B cell (primary cell): ENCODE data around the gene WDR82. TPM values are rescaled to one million over a fixed set of nuclear protein-coding genes. Genes with fewer than 3 reads are reported as not detected.

Source experiments
- ATAC-seq: fragments of 200-7000 bp; cut with Tn5 transposase; one replicate; pipeline ENCODE4 v1.10.0; 2021; ENCODE audit warnings: low read depth, mild to moderate bottlenecking, moderate number of reproducible peaks, moderate library complexity
- CTCF ChIA-PET: fragments of 350-600 bp; sonication (Branson Sonifier 250); formaldehyde crosslinking; loops from one replicate; lab custom pipeline; 2021; ENCODE audit warnings: antibody characterized with exemption, inconsistent platforms; lab: Charles Lee
- POLR2A ChIA-PET: fragments of 350-600 bp; sonication (Branson Sonifier 250); formaldehyde crosslinking; loops from one replicate; lab custom pipeline; 2021; ENCODE audit warnings: antibody characterized with exemption; lab: Charles Lee
- DNase-seq: peaks from one replicate; pipeline ENCODE4 v3.0.0; 2013
- H2AFZ ChIP-seq: 2 replicates; pipeline ENCODE4 v1.6.1; 2012; ENCODE audit warnings: mild to moderate bottlenecking, low read depth, low read length; ENCODE audit not compliant: insufficient read depth, poor library complexity, severe bottlenecking
- H3K27ac ChIP-seq, 2 donors: 1 replicate in 1 of 2; 2 replicates in 1 of 2; pipeline ENCODE4 v1.5.1; 2012 to 2013; ENCODE audit warnings: low read length in 2 of 2, mild to moderate bottlenecking in 2 of 2, moderate library complexity in 1 of 2
- H3K27me3 ChIP-seq, 4 experiments: fragments of 200-600 bp in 1 of 4; sonication (generic) in 1 of 4; replicated peaks in 1 of 4; 1 replicate in 2 of 4; 2 replicates in 2 of 4; pipeline versions ENCODE4 v1.6.1 to v1.7.0; 2013 to 2016; ENCODE audit warnings: low read length in 3 of 4, mild to moderate bottlenecking in 2 of 4, mixed read lengths in 1 of 4, moderate library complexity in 1 of 4; ENCODE audit not compliant: insufficient read depth in 4 of 4, control insufficient read depth in 3 of 4; ENCODE audit errors: control extremely low read depth in 1 of 4
- H3K36me3 ChIP-seq, 2 experiments: replicated peaks in 1 of 2; 1 replicate in 1 of 2; 2 replicates in 1 of 2; pipeline versions ENCODE4 v1.6.1 to v1.7.1; 2013; ENCODE audit warnings: low read length in 1 of 2; ENCODE audit not compliant: insufficient read depth in 2 of 2, control insufficient read depth in 1 of 2; ENCODE audit errors: control extremely low read depth in 1 of 2, extremely low read depth in 1 of 2
- H3K4me1 ChIP-seq, 2 donors: fragments of 200-600 bp in 1 of 2; sonication (generic) in 1 of 2; 1 replicate in 1 of 2; 2 replicates in 1 of 2; pipeline versions ENCODE4 v1.5.1 to v1.6.1; 2013 to 2017; ENCODE audit warnings: low read length in 2 of 2; ENCODE audit not compliant: control insufficient read depth in 2 of 2, insufficient read depth in 2 of 2
- H3K4me2 ChIP-seq: replicated peaks from 2 replicates; pipeline ENCODE3; 2012; ENCODE audit warnings: mild to moderate bottlenecking, low read depth, low read length; ENCODE audit not compliant: poor library complexity, severe bottlenecking
- H3K4me3 ChIP-seq, 5 experiments: fragments of 200-600 bp in 1 of 5; sonication (generic) in 1 of 5; 1 replicate in 3 of 5; 2 replicates in 2 of 5; pipeline versions ENCODE4 v1.5.1 to v1.7.0; 2011 to 2016; ENCODE audit warnings: low read length in 4 of 5, mild to moderate bottlenecking in 4 of 5, low read depth in 2 of 5, control low read depth in 1 of 5, moderate library complexity in 1 of 5; ENCODE audit not compliant: insufficient read depth in 1 of 5; ENCODE audit errors: control extremely low read depth in 1 of 5, extremely low read depth in 1 of 5
- H3K79me2 ChIP-seq: fragments of 200-600 bp; sonication (generic); one replicate; pipeline ENCODE4 v1.6.0; 2016; ENCODE audit warnings: low read length; ENCODE audit not compliant: control insufficient read depth, insufficient read depth
- H3K9ac ChIP-seq: fragments of 200-600 bp; sonication (generic); 2 replicates; pipeline ENCODE4 v1.6.1; 2017; ENCODE audit warnings: mild to moderate bottlenecking, low read length, moderate library complexity
- H3K9me3 ChIP-seq, 3 donors: one replicate each; pipeline versions ENCODE4 v1.6.1 to v1.7.1; 2013; ENCODE audit warnings: low read length in 2 of 3; ENCODE audit not compliant: control insufficient read depth in 2 of 3, insufficient read depth in 1 of 3; ENCODE audit errors: control extremely low read depth in 1 of 3
- H4K20me1 ChIP-seq: 2 replicates; pipeline ENCODE4 v1.6.0; 2012; ENCODE audit warnings: mild to moderate bottlenecking, low read length; ENCODE audit not compliant: insufficient read depth, control insufficient read depth, poor library complexity, severe bottlenecking
- H3K27ac Mint-ChIP-seq: one replicate; pipeline ENCODE4 v1.8.0; 2021; ENCODE audit warnings: mixed read lengths
- H3K27me3 Mint-ChIP-seq: one replicate; pipeline ENCODE4 v1.8.0; 2021; ENCODE audit warnings: mixed read lengths
- H3K4me1 Mint-ChIP-seq: one replicate; pipeline ENCODE4 v1.8.0; 2021; ENCODE audit warnings: mixed read lengths
- H3K4me3 Mint-ChIP-seq: one replicate; pipeline ENCODE4 v1.8.0; 2021; ENCODE audit warnings: mixed read lengths
- H3K9me3 Mint-ChIP-seq: one replicate; pipeline ENCODE4 v1.8.0; 2022; ENCODE audit warnings: mixed read lengths; ENCODE audit not compliant: insufficient read depth
- CTCF ChIP-seq: fragments of 200-600 bp; IDR thresholded peaks from one replicate; pipeline ENCODE4 v1.8.0; 2022; ENCODE audit warnings: antibody characterized with exemption, mild to moderate bottlenecking
- EZH2 ChIP-seq: IDR thresholded peaks from 2 replicates; pipeline ENCODE4 v1.6.1; 2012; ENCODE audit warnings: borderline replicate concordance, low read depth, mild to moderate bottlenecking, moderate library complexity, low read length; ENCODE audit not compliant: insufficient read depth, poor library complexity, severe bottlenecking
- WGBS: methylation state at CpG from one replicate; pipeline ENCODE4 v1.1.5; 2013; ENCODE audit warnings: missing lambda C conversion rate; ENCODE audit not compliant: insufficient coverage; 5-methylcytosine and 5-hydroxymethylcytosine counted together
- intact Hi-C: fragments of 100-400 bp; cut with micrococcal nuclease; formaldehyde crosslinking; loops from one replicate; pipeline ENCODE4 v1.10.0; 2022
- polyA plus RNA-seq: library from polyadenylated mRNA; depleted of rRNA; stranded (reverse); fragments of >200 nt; gene quantifications from 2 replicates; pipeline ENCODE4 v1.2.3, GENCODE V29; 2012
- total RNA-seq, 2 donors: library from RNA; stranded (reverse); fragments of 120-200 nt in 1 of 2; gene quantifications; 1 replicate in 1 of 2; 2 replicates in 1 of 2; pipeline versions ENCODE4 v1.2.3 to v1.2.4, GENCODE V29; 2013 to 2022

WDR82 gene
- total and polyA plus RNA-seq, 2 donors (not counting 1 experiment from before 2014, with no cell fraction given): 27.8 to 101 TPM

GRCh38 chr3:52210037-52210436, 68.4 kb downstream of the WDR82 start:
- intact Hi-C loops: no loop called here
- ChIA-PET CTCF (interaction anchor here (1.6 to 5.3 kb wide), 2 partner anchors 11 to 14 kb away, joined by 3 to 36 read pairs; no protein-coding TSS in a partner anchor), POLR2A (interaction anchor here (0.6 kb wide), 1 partner anchor 9 kb away, joined by 12 read pairs; no protein-coding TSS in a partner anchor)
- H4K20me1 ChIP-seq: no peaks in the 10 kb centered on the region
- H3K4me3 ChIP-seq: no peak overlapping the region
- Mint-ChIP-seq H3K4me1 (no peaks in the 10 kb centered on the region), H3K27me3 (no peaks in the 10 kb centered on the region), H3K27ac (no peak overlapping the region), H3K9me3 (no peaks in the 10 kb centered on the region), H3K4me3 (no peak overlapping the region)
- H3K9ac ChIP-seq: no peak overlapping the region
- peaks cover 3 to 84% of the 10 kb centered on the region in 2 experiments for H3K36me3 ChIP-seq
- H3K4me1 ChIP-seq: no peaks in the 10 kb centered on the region
- no peak overlapping the region for H3K4me2 ChIP-seq
- ATAC-seq: no peak
- no peaks in the 10 kb centered on the region for H3K79me2 ChIP-seq
- H3K27ac ChIP-seq: no peak overlapping the region
- no peak for DNase-seq
- H3K9me3 ChIP-seq: no peaks in the 10 kb centered on the region
- H2AFZ ChIP-seq: no peak overlapping the region
- no peaks in the 10 kb centered on the region for H3K27me3 ChIP-seq
- no peak for TF ChIP-seq CTCF
- no peak for TF ChIP-seq EZH2

GRCh38 chr3:52208556-52208955, 69.9 kb downstream of the WDR82 start:
- no peak for DNase-seq
- no peaks in the 10 kb centered on the region for H3K9me3 Mint-ChIP-seq
- H2AFZ ChIP-seq: no peak overlapping the region
- no peaks in the 10 kb centered on the region for H4K20me1 ChIP-seq
- H3K36me3 ChIP-seq: peaks cover 10 to 85% of the 10 kb centered on the region in 2 experiments
- intact Hi-C loops: no loop called here
- H3K4me3 Mint-ChIP-seq: no peak overlapping the region
- H3K4me1 ChIP-seq: no peaks in the 10 kb centered on the region
- ChIA-PET CTCF (interaction anchor here (5.3 kb wide), 1 partner anchor 12 kb away, joined by 36 read pairs; no protein-coding TSS in a partner anchor), POLR2A (no interaction called here)
- no peak overlapping the region for H3K27ac ChIP-seq
- ATAC-seq: no peak
- H3K79me2 ChIP-seq: no peaks in the 10 kb centered on the region
- H3K4me2 ChIP-seq: no peak overlapping the region
- no peaks in the 10 kb centered on the region for H3K27me3 Mint-ChIP-seq
- H3K27me3 ChIP-seq: no peaks in the 10 kb centered on the region
- H3K9me3 ChIP-seq: no peaks in the 10 kb centered on the region
- no CpG with 5 or more reads among the region's 4 CpGs for WGBS
- TF ChIP-seq EZH2 (no peak), CTCF (no peak)
- no peak overlapping the region for H3K4me3 ChIP-seq
- no peaks in the 10 kb centered on the region for H3K4me1 Mint-ChIP-seq
- H3K27ac Mint-ChIP-seq: no peak overlapping the region
- H3K9ac ChIP-seq: no peak overlapping the region
